AG09319 (cell line): Measurements from ENCODE around the gene HPD.

Experiments
- DNase-seq: peaks from one replicate; pipeline ENCODE4 v3.0.0-alpha.2; 2010; ENCODE audit warnings: low read depth; ENCODE audit errors: extremely low read depth
- CTCF ChIP-seq: IDR thresholded peaks from 2 replicates; pipeline ENCODE4 v1.5.1; 2011; ENCODE audit warnings: low read depth, mild to moderate bottlenecking, inconsistent platforms, low read length, moderate library complexity

Gene HPD

GRCh38 chr12:121826318-121827150, 32.1 kb downstream of the HPD start:
- no peak for DNase-seq
- TF ChIP-seq CTCF = no peak

- TF ChIP-seq CTCF = no peak
- no peak for DNase-seq
Measured at GRCh38 chr12:121825041-121825523, 33.6 kb downstream of the HPD start.

GRCh38 chr12:121823727-121824115, 34.9 kb downstream of the HPD start:
- TF ChIP-seq CTCF = no peak
- no peak for DNase-seq

GRCh38 chr12:121823101-121823726, 35.4 kb downstream of the HPD start:
- TF ChIP-seq CTCF = peak; percentile 11
- no peak for DNase-seq

GRCh38 chr12:121822393-121823100, 36.1 kb downstream of the HPD start:
- DNase-seq = no peak
- no peak for TF ChIP-seq CTCF

GRCh38 chr12:121820056-121820455, 38.6 kb downstream of the HPD start:
- DNase-seq = no peak
- TF ChIP-seq CTCF = no peak
